Prostate gland (tissue), 2 donors: Measurements from ENCODE around the gene ADI1. TPM values are rescaled to one million over a fixed set of nuclear protein-coding genes. Genes with fewer than 3 reads are reported as not detected.

Source experiments
- DNase-seq: peaks from one replicate; pipeline ENCODE4 v3.0.0-alpha.2; 2019; ENCODE audit warnings: low spot score
- H3K27ac ChIP-seq, 2 donors: fragments of 200-600 bp; sonication (generic); 2 replicates each; pipeline ENCODE4 v1.5.1; 2017 to 2019
- H3K27me3 ChIP-seq: fragments of 200-600 bp; sonication (generic); replicated peaks from 2 replicates; pipeline ENCODE4 v1.5.1; 2019; ENCODE audit not compliant: insufficient read depth
- H3K36me3 ChIP-seq, 2 donors: fragments of 200-600 bp; sonication (generic); 1 replicate in 1 of 2; 2 replicates in 1 of 2; pipeline versions ENCODE4 v1.5.1 to v1.8.1; 2017 to 2019
- H3K4me1 ChIP-seq: fragments of 200-600 bp; sonication (generic); replicated peaks from 2 replicates; pipeline ENCODE4 v1.5.1; 2019
- H3K4me3 ChIP-seq, 2 donors: fragments of 200-600 bp; sonication (generic); 2 replicates each; pipeline ENCODE4 v1.5.1; 2017 to 2019
- H3K9me3 ChIP-seq: fragments of 200-600 bp; sonication (generic); 2 replicates; pipeline ENCODE4 v1.5.1; 2017
- POLR2A ChIP-seq: fragments of 450-650 bp; IDR thresholded peaks from one replicate; pipeline ENCODE4 v1.6.1; 2016; ENCODE audit warnings: antibody characterized with exemption, mild to moderate bottlenecking
- POLR2AphosphoS5 ChIP-seq: sonication (generic); formaldehyde crosslinking; IDR thresholded peaks from one replicate; pipeline ENCODE4 v1.6.1; 2017; ENCODE audit warnings: antibody characterized with exemption
- WGBS: methylation state at CpG from one replicate; pipeline ENCODE4 v1.1.5; 2018; 5-methylcytosine and 5-hydroxymethylcytosine counted together
- intact Hi-C: fragments of 100-400 bp; cut with DNase I; formaldehyde crosslinking; loops from one replicate; pipeline ENCODE4 v1.14.2; 2022
- total RNA-seq, 2 donors: library from RNA; depleted of rRNA; stranded (reverse); fragments of >200 nt; gene quantifications; one replicate each; pipeline ENCODE4 v1.1.0, GENCODE V29; 2016
- TF ChIP-seq, protein P1 (sequence below), 4 experiments: fragments of 200-600 bp in 2 of 4; fragments of 450-650 bp in 2 of 4; sonication (generic) in 2 of 4; IDR thresholded peaks; 1 replicate in 3 of 4; 2 replicates in 1 of 4; pipeline ENCODE4 v1.5.1; 2016 to 2019; ENCODE audit warnings: antibody characterized with exemption in 4 of 4, mild to moderate bottlenecking in 2 of 4, moderate library complexity in 2 of 4

ADI1 gene
- total RNA-seq, 2 donors from 2014 or later, result 81.7 to 270 TPM

DNA sequence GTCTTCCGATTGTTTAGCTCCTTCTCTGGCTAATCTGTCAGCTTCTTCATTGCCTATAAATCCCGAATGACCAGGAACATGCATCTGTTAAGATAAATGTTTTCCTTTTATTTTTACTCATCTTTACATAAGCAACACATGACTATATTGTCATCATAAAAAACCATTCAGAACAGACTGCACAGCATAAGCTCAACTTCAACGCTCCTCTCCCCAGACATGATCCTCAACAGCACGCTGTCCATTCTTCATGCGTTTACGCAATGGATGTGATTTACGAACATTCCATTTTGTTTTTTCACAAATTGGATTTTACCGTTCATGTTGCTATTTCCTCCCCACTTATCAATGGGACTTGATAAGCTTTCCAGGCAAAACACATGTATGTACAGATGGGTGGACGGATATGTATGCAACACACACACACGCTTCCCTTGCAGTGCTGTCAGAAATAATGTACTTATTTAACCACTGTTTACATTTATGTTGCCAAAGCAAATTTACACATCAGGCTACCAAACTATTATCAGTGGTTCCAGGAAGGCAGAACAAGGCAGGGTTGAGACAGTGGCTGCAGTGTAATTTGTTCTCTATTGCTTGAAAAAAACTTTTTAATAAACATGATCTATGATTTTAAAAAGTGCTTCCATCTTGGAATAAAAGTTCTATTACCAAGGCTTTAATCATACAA, 26.6 kb upstream of the ADI1 start:
- Histone ChIP-seq H3K27me3 (no peaks in the 10 kb centered on the region), H3K4me3 (no peak overlapping the region), H3K27ac (peak overlapping the region in 1 of 2 donors; percentile 53), H3K36me3 (peaks cover 0 to 1% of the 10 kb centered on the region in 2 donors), H3K4me1 (peaks cover 4% of the 10 kb centered on the region), H3K9me3 (no peaks in the 10 kb centered on the region)
- TF ChIP-seq, protein P1, sequence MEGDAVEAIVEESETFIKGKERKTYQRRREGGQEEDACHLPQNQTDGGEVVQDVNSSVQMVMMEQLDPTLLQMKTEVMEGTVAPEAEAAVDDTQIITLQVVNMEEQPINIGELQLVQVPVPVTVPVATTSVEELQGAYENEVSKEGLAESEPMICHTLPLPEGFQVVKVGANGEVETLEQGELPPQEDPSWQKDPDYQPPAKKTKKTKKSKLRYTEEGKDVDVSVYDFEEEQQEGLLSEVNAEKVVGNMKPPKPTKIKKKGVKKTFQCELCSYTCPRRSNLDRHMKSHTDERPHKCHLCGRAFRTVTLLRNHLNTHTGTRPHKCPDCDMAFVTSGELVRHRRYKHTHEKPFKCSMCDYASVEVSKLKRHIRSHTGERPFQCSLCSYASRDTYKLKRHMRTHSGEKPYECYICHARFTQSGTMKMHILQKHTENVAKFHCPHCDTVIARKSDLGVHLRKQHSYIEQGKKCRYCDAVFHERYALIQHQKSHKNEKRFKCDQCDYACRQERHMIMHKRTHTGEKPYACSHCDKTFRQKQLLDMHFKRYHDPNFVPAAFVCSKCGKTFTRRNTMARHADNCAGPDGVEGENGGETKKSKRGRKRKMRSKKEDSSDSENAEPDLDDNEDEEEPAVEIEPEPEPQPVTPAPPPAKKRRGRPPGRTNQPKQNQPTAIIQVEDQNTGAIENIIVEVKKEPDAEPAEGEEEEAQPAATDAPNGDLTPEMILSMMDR (IDR thresholded peaks at IDR 0.05), result no peak
- TF ChIP-seq POLR2AphosphoS5, result peak; percentile 70
- peak; percentile 36 for DNase-seq
- 66% methylated on average over 10 of the region's 10 CpGs for WGBS
- intact Hi-C loops, result no loop called here

DNA sequence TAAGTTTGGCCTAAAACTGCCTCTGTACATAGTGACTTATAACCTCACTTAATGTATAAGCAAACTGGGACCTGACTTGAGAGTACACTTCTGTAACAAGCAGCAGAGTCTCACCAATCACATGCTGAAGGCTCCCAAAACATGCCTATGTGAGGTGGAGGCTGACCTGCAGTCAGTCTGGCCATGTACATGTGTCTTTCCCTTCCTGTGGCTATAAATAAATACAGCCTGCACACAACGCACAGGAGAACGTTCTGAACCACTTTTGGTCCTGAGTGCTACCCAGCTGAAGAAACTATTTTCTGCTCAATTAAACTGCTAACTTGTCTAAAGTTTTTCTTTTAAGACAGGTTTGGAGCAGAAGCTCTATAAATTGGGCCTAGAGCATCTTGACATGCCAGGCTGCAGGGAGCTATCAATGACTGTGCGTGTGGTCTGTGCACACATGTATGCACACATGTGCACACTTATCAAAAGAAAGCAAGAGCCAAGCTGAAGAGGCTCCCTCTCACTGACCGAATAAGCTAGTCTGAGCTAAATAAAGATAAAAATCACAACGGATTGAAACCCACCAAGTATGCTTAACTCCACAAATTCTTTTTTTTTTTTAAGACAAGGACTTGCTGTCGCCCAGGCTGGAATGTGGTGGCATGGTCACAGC, 23.8 kb upstream of the ADI1 start:
- intact Hi-C loops, result no loop called here
- Histone ChIP-seq H3K4me1 (peaks cover 4% of the 10 kb centered on the region), H3K27ac (no peak overlapping the region), H3K27me3 (no peaks in the 10 kb centered on the region), H3K36me3 (no peaks in the 10 kb centered on the region), H3K9me3 (no peaks in the 10 kb centered on the region), H3K4me3 (no peak overlapping the region)
- no peak for DNase-seq
- TF ChIP-seq, protein P1 (IDR thresholded peaks at IDR 0.05), result no peak
- no peak for TF ChIP-seq POLR2A
- TF ChIP-seq POLR2AphosphoS5, result no peak
- 77% methylated on average over 6 of the region's 6 CpGs for WGBS

- H3K4me1 ChIP-seq, result peaks cover 4% of the 10 kb centered on the region
- WGBS, result 93% methylated on average over 5 of the region's 5 CpGs
- no peaks in the 10 kb centered on the region for H3K36me3 ChIP-seq
- H3K27me3 ChIP-seq, result no peaks in the 10 kb centered on the region
- no peak for TF ChIP-seq POLR2AphosphoS5
- no peak for TF ChIP-seq POLR2A
- TF ChIP-seq, protein P1 (IDR thresholded peaks at IDR 0.05), result no peak
- intact Hi-C loops, result no loop called here
- H3K4me3 ChIP-seq, result no peak overlapping the region
- no peak for DNase-seq
- no peaks in the 10 kb centered on the region for H3K9me3 ChIP-seq
- no peak overlapping the region for H3K27ac ChIP-seq
These were observed 22.8 kb upstream of the ADI1 start for GRCh38 chr2:3542107-3542506.

DNA sequence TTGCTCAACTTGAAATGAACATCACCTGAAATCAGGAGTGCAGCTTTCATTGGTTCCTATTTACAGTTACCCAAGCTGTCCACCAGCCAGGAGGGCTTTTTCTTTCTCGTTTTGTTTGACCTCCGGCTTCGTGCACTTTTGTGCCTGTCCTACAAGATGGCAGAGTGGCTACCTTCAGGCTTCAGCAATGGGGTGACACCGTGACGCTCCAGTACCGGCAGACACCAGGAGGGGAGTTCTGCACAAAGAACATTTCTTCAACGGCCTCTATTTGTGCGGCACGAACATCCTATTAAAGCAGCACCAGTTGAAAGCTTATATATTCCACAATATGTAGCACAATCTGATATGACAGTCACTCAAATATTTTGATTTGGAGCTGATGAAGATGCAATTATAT, 20.5 kb upstream of the ADI1 start:
- no peak for DNase-seq
- TF ChIP-seq, protein P1 (IDR thresholded peaks at IDR 0.05), result no peak
- TF ChIP-seq POLR2A (no peak), POLR2AphosphoS5 (no peak)
- no peaks in the 10 kb centered on the region for H3K4me1 ChIP-seq
- WGBS, result 87% methylated on average over 9 of the region's 9 CpGs
- no peak overlapping the region for H3K27ac ChIP-seq
- no peaks in the 10 kb centered on the region for H3K36me3 ChIP-seq
- no peak overlapping the region for H3K4me3 ChIP-seq
- H3K9me3 ChIP-seq, result no peaks in the 10 kb centered on the region
- intact Hi-C loops, result no loop called here
- no peaks in the 10 kb centered on the region for H3K27me3 ChIP-seq
